Umbilical cord (tissue), 2 donors: ENCODE results near the gene DAB2IP. TPM values are rescaled to one million over a fixed set of nuclear protein-coding genes. Genes with fewer than 3 reads are reported as not detected.

ENCODE experiments used
- DNase-seq: peaks from one replicate; pipeline ENCODE4 v3.0.0-alpha.2; 2015; ENCODE audit warnings: low spot score
- total RNA-seq: library from RNA; depleted of rRNA; stranded (reverse); fragments of >200 nt; gene quantifications from one replicate; pipeline ENCODE4 v1.2.3, GENCODE V29; 2014; ENCODE audit warnings: low replicate concordance; ENCODE audit not compliant: insufficient read depth

Gene DAB2IP
- total RNA-seq, 1 donor from 2014 or later, result 60.9 TPM

GRCh38 chr9:121758693-121759092 lies 107.3 kb downstream of the DAB2IP start:
- no peak for DNase-seq

- no peak for DNase-seq
Measured at GRCh38 chr9:121759996-121760395, 108.6 kb downstream of the DAB2IP start.

DNA sequence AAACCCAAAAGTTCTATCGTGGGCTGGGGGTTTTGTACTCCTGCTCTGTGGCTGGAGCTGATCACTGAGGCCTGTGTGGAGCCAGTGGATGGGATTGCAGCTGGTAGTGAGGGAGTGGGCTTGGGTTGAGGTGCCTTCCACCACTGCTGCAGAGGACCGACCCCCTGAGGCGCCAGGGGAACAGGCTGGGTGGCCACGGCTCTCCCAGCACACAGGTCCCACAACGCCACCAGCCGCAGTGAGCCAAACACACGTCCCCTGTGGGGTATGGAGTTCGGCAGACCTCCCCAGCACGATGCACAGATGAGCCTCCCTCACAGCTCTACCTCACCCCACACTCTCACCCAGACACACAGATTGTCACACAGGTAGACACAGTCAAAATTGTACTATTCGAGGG lies 109.1 kb downstream of the DAB2IP start:
- no peak for DNase-seq

- no peak for DNase-seq
Measured at GRCh38 chr9:121763131-121763530, 111.7 kb downstream of the DAB2IP start.

- no peak for DNase-seq
Measured at GRCh38 chr9:121763561-121764370, 112.3 kb downstream of the DAB2IP start.

GRCh38 chr9:121764371-121764730 lies 112.9 kb downstream of the DAB2IP start:
- DNase-seq, result no peak

GRCh38 chr9:121765021-121765950 lies 113.9 kb downstream of the DAB2IP start:
- DNase-seq, result peak; percentile 36

DNA sequence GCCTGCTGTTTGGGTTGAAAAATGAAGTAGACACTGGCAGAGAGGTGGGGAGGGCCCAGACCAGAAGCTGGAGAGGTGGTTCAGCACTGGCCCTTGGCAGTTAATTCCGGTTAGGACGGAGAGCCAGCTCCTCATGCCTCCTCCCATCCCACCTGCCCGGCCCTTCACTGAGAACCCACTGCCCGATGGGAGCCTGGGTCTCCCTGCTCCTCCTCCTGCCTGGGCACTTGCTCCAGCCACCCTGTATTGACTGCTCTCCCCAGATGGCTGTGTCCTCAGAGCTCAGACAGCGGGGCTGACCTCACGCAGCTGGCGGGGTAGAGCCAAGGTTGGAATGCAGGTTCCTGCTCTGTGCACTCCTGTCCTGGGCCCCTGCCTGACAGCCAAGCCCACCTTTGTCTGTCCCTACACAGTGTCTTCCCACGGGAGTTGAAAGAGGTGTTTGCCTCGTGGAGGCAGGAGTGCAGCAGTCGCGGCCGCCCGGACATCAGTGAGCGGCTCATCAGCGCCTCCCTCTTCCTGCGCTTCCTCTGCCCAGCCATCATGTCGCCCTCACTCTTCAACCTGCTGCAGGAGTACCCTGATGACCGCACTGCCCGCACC lies 114.7 kb downstream of the DAB2IP start:
- DNase-seq, result no peak

- no peak for DNase-seq
Measured at GRCh38 chr9:121767171-121767769, 115.8 kb downstream of the DAB2IP start.

DNA sequence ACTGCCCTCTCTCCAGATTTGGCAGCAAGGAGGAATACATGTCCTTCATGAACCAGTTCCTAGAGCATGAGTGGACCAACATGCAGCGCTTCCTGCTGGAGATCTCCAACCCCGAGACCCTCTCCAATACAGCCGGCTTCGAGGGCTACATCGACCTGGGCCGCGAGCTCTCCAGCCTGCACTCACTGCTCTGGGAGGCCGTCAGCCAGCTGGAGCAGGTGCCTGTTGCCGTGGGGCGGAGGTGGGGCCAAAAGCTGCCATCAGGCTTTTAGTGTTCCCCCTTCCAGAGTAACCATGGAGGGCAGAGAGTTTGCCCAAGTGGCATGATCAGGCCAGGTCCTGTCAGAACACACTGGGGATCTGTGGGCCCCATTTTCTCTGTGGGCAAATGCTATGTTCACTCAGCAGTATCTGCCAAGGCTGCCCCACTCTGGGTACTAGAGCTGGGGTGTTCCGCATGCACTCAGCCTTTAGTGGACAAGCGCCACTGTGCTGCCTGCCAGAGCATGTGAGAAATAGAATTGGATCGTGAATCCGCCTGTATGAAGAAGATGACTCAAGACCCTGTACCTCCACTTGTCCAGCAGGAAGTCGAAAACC lies 117.1 kb downstream of the DAB2IP start:
- no peak for DNase-seq

- no peak for DNase-seq
Measured at GRCh38 chr9:121769939-121770338, 118.5 kb downstream of the DAB2IP start.

- DNase-seq, result no peak
Measured at GRCh38 chr9:121770415-121771273, 119.2 kb downstream of the DAB2IP start.

DNA sequence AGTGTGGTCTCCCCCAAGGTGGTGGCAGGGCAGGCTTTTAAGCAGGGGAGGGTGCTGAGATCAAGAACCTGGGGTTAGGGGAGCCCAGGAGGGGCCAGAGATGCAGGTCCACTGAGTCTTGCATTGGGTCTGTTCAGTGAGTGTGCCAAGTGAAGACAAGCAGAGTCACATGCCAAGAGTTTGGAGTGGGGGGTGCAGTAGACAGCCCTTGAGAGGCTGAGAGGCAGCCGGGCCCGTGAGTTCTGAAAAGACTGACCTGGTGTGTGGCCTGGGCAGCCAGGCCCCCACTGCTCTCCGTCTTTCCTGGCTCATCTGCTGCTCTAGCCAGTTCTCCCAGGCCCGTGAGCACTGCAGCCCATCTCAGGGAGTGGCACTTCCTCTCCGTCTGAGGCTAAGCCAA lies 120.0 kb downstream of the DAB2IP start:
- no peak for DNase-seq

DNA sequence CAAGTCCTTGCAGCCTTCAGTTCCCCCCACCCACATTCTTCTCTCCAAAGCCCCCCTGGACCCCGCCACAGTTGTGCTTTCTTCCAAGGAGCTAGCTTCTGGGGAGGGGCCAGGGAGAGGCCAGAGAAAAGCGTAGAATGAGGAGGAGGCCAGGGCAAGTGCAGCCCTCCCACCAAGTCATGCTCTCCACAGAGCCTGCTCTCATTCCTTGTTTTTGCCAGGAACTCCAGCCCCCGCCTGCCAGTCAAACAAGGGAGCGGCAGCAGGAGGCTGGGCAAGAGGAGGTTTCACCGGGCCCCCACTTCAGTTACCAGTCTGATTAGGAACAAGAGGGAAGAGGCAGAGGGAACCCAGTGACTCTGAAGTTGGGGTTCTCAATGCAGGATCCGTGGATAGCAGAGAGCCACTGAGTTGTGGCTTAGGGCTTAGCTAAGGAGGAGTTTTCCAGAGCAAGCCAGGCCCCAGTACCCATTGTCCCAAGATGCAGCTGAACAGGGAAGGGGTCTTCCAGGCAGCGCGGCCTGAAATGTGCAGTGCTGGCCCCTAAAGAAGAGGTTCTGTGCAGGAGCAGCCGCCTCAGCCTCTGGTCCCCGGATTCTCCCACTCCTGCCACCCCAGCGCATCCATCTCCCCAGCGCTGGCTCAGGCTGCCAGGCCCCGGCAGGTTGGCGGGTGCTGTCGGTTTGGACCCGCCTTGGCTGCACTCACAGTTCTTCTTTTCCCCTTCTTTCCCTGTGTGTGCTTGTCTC lies 120.6 kb downstream of the DAB2IP start:
- DNase-seq, result no peak

GRCh38 chr9:121772600-121773285 lies 121.3 kb downstream of the DAB2IP start:
- no peak for DNase-seq

DNA sequence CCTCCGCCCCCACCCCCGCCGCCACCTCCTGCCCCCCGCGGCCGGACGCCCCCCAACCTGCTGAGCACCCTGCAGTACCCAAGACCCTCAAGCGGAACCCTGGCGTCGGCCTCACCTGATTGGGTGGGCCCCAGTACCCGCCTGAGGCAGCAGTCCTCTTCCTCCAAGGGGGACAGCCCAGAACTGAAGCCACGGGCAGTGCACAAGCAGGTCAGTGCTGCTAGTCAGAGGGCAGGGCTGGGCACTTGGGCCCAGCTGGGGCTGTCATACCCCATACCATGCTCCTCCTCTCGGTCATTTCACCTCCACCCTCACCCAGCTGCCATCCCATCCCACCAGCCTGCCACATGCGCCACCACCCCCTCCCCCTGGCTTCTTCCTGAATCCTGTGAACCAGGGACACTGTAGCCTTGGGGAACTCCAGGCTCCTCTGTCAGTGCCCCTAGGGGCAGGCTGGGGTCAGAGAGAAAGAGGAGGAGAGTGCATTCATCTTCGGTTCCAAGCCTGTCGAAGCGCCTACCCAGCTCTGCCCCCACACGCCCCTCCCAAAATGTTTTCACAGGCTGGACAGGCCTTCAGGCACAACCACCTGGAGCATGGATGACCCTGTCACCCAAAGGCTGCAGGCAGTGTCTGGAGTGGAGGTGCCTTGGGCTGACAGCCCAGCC lies 122.0 kb downstream of the DAB2IP start:
- no peak for DNase-seq

GRCh38 chr9:121773954-121774714 lies 122.7 kb downstream of the DAB2IP start:
- DNase-seq, result no peak
